ENCODE data around the gene DENND5A. TPM values are rescaled to one million over a fixed set of nuclear protein-coding genes. Genes with fewer than 3 reads are reported as not detected.
A peak's percentile ranks its signal among the peaks of the same experiment; 100 is the strongest.

The DENND5A gene
- total and polyA plus RNA-seq, 10 donors = 20.8 to 157 (median 110) TPM

DNA sequence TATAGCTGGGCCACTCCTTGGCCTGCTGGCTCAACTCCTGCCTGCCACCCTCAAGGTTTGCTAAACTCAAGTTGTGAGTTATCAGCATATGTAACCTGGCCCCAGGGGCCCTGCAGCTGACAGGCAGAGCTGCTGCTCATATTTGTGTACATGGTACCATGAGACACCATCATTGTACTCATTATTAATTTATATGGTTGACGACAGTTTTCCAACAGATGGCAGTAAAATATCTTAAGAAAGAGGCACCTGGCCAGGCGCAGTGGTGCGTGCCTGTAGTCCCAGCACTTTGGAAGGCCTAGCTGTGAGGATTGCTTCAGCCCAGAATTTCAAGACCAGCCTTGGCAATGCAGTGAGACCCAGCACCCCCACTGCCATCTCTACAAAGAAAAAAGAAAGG is 11.4 kb upstream of the DENND5A start:
- no peaks in the 10 kb centered on the region for H3K27me3 ChIP-seq (replicated peaks in 1 of 7)
- WGBS, 5 donors = 88 to 92% (median 90%) methylated on average over 3 of the region's 3 CpGs
- no peak overlapping the region for H3K4me3 ChIP-seq
- TF ChIP-seq, protein P1, sequence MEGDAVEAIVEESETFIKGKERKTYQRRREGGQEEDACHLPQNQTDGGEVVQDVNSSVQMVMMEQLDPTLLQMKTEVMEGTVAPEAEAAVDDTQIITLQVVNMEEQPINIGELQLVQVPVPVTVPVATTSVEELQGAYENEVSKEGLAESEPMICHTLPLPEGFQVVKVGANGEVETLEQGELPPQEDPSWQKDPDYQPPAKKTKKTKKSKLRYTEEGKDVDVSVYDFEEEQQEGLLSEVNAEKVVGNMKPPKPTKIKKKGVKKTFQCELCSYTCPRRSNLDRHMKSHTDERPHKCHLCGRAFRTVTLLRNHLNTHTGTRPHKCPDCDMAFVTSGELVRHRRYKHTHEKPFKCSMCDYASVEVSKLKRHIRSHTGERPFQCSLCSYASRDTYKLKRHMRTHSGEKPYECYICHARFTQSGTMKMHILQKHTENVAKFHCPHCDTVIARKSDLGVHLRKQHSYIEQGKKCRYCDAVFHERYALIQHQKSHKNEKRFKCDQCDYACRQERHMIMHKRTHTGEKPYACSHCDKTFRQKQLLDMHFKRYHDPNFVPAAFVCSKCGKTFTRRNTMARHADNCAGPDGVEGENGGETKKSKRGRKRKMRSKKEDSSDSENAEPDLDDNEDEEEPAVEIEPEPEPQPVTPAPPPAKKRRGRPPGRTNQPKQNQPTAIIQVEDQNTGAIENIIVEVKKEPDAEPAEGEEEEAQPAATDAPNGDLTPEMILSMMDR (IDR thresholded peaks at IDR 0.05 in 8 of 11, conservative IDR thresholded peaks at IDR 0.05 in 3 of 11) = no peak
- TF ChIP-seq POLR2AphosphoS5 (IDR thresholded peaks at IDR 0.05) (no peak), POLR2A (IDR thresholded peaks at IDR 0.05) (no peak)
- no peak overlapping the region for H3K27ac ChIP-seq
- peaks cover 8 to 44% (median 19%) of the 10 kb centered on the region in 6 donors for H3K4me1 ChIP-seq
- no peaks in the 10 kb centered on the region for H3K9me3 ChIP-seq
- H3K36me3 ChIP-seq = peaks cover 0 to 14% (median 0%) of the 10 kb centered on the region in 6 donors
- intact Hi-C loops (cut with DNase I; ENCODE audit: low total_unique reads) = no loop called here
- DNase-seq = no peak

DNA sequence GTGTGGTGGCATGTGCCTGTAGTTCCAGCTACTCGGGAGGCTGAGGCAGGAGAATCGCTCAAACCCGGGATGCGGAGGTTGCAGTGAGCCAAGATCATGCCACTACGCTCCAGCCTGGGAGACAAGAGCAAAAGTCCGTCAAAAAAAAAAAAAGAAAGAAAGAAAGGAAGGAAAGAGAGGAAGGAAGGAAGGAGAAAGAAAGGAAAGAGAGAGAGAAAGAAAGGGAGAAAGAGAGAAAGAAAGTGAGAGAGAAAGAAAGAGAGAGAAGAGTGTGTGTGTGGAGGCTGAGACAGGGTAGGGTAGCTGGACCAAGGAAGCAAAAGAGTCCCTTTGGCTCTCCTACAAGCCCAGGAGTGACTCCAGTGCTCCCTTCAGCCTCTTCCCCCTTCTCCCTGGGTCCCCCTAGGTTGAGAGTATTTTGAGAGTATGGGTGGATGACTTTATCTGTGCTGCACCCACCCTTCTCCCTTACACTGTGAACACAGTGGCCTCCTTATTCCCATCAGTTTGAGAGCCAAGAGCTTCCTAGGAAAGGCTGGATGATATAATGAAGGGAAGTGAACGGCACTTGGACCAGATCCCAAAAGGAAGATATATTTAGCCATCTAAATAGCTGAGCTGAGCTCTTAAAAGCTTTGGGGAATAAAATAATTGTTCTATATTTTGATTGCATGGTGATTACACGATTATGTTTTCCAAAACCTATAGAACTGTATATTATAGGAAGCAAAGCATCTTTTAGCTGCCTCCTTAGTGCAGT is 9.5 kb upstream of the DENND5A start:
- H3K9me3 ChIP-seq = no peaks in the 10 kb centered on the region
- intact Hi-C loops (cut with DNase I; ENCODE audit: low total_unique reads) = no loop called here
- 76 to 85% (median 81%) methylated on average over 8 of the region's 8 CpGs for whole genome bisulfite sequencing, 5 donors
- peaks cover 0 to 4% (median 0%) of the 10 kb centered on the region in 6 donors for H3K36me3 ChIP-seq
- TF ChIP-seq POLR2AphosphoS5 (IDR thresholded peaks at IDR 0.05) = no peak
- TF ChIP-seq, protein P1 (IDR thresholded peaks at IDR 0.05 in 8 of 11, conservative IDR thresholded peaks at IDR 0.05 in 3 of 11) = no peak
- no peak for TF ChIP-seq POLR2A (IDR thresholded peaks at IDR 0.05)
- H3K4me1 ChIP-seq = peaks cover 0 to 25% (median 7%) of the 10 kb centered on the region in 6 donors
- H3K4me3 ChIP-seq = peak overlapping the region in 1 of 8 donors; percentile 48
- peak overlapping the region in 5 of 8 donors; percentile 65 to 89 (median 81) for H3K27ac ChIP-seq
- H3K27me3 ChIP-seq (replicated peaks in 1 of 7) = no peaks in the 10 kb centered on the region
- no peak for DNase-seq

DNA sequence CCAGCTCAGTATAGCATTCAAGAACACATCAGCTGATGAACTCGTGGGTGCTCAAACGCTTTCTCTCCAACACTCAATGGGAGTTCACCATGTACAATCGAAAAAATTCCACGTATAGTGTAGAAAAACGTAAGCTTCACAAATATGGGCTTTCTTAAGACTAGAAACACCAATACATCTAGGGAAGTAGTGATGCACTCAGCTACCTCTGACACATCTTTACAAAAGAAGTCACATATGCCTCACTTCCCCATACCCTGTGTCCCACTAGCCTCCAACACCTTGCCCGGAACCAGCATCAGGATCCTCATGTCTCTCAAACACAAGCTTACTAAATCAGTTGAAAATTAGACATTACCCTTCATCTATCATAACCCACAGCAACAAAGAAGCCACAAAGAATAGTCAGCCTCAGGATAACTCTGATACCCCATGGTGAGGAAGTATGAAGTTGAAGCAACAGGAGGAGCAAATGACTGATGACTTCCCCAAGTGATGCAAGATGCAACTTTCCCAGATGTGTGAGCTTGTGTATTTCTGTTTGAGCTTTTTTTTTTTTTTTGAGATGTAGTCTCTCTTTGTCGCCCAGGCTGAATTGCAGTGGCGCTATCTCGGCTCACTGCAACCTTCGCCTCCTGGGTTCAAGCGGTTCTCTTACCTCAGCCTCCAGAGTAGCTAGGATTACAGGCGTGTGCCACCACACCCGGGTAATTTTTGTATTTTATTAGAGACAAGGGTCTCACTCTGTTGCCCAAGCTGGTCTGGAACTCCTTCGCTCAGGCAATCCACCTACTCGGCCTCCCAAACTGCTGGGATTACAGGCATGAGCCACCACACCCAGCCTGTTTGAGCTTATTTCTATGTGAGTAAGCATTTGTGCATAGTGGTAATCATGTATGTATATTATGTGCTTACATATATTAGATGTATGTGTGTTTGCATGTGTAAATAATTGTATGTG is 8.5 kb upstream of the DENND5A start:
- WGBS, 5 donors = 73 to 85% (median 79%) methylated on average over 15 of the region's 15 CpGs
- TF ChIP-seq, protein P1 (IDR thresholded peaks at IDR 0.05 in 8 of 11, conservative IDR thresholded peaks at IDR 0.05 in 3 of 11) = no peak
- TF ChIP-seq POLR2A (IDR thresholded peaks at IDR 0.05) (no peak), POLR2AphosphoS5 (IDR thresholded peaks at IDR 0.05) (no peak)
- Histone ChIP-seq H3K9me3 (no peaks in the 10 kb centered on the region), H3K27ac (peak overlapping the region in 7 of 8 donors; percentile 37 to 89 (median 80)), H3K4me1 (peaks cover 0 to 25% (median 7%) of the 10 kb centered on the region in 6 donors), H3K4me3 (peak overlapping the region in 1 of 8 donors; percentile 48), H3K36me3 (peaks cover 0 to 3% (median 0%) of the 10 kb centered on the region in 6 donors), H3K27me3 (replicated peaks in 1 of 7) (no peaks in the 10 kb centered on the region)
- intact Hi-C loops (cut with DNase I; ENCODE audit: low total_unique reads) = no loop called here
- no peak for DNase-seq
